T-helper 2 cell treated with Interferon-gamma antibody and Interleukin-4, amounts not matched to agents 5 μg/mL and 100 μg/mL, for 36 hours (primary cell): Measurements from ENCODE around the gene FNDC8.
"Not testable (repeated sequence)": the region's sequence is repeated elsewhere in the genome, so short reads cannot be mapped to it uniquely, and the experiment has no call there.

ENCODE experiments used
- DNase-seq: peaks from one replicate; pipeline ENCODE4 v3.0.0; 2021; ENCODE audit warnings: low spot score
- H3K27ac Mint-ChIP-seq: one replicate; pipeline ENCODE4 v1.8.0; 2021; ENCODE audit warnings: mild to moderate bottlenecking, mixed read lengths
- H3K27me3 Mint-ChIP-seq: one replicate; pipeline ENCODE4 v1.8.0; 2021; ENCODE audit warnings: low read depth, mixed read lengths
- H3K36me3 Mint-ChIP-seq: one replicate; pipeline ENCODE4 v1.8.0; 2021; ENCODE audit warnings: low read depth, mixed read lengths
- H3K4me1 Mint-ChIP-seq: one replicate; pipeline ENCODE4 v1.8.0; 2021; ENCODE audit warnings: low read depth, mixed read lengths
- H3K4me3 Mint-ChIP-seq: one replicate; pipeline ENCODE4 v1.8.0; 2022; ENCODE audit warnings: mild to moderate bottlenecking, moderate library complexity, mixed read lengths
- H3K9me3 Mint-ChIP-seq: one replicate; pipeline ENCODE4 v1.8.0; 2021; ENCODE audit warnings: mixed read lengths

FNDC8 gene

DNA sequence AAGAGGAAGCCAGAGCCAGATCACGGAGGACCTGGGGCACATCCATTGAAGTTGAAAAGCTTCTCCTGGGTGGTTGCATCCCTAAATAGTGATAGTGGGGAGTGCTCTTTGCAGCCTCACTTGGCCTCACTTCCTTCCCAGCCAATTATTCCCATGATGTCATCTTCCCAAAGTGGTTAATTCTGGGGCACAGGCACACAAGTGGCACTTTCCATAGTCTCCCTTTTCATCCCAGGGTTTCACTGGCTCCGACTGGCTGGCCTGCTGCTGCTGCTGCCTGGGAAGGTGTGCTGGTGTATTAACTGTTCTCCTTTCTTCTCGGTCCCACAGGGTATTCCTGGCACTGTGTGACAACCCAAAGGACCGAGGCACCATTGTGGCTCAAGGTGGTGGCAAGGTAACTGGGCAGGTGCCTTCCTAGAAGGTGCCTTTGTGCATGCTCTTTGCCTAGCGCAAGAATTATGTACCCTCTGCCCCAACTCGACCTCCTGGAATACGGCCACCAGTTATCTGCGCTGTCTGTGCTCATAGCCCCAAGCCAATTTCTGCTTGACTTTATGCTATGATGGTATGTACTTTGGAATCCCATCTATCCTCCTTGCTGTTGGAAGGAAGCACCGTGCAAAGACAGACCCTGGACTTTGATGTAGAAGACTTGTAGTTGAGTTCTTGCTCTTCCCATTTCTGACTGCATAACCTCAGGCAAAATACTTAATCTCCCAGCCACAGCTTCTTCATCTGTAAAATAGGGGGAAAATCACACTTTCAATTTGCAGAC is 54.4 kb downstream of the FNDC8 start:
- Mint-ChIP-seq H3K27me3 (no peaks in the 10 kb centered on the region), H3K4me1 (peaks cover 60% of the 10 kb centered on the region), H3K36me3 (peaks cover 11% of the 10 kb centered on the region), H3K4me3 (no peak overlapping the region), H3K9me3 (peaks cover 8% of the 10 kb centered on the region), H3K27ac (no peak overlapping the region)
- no peak for DNase-seq

DNA sequence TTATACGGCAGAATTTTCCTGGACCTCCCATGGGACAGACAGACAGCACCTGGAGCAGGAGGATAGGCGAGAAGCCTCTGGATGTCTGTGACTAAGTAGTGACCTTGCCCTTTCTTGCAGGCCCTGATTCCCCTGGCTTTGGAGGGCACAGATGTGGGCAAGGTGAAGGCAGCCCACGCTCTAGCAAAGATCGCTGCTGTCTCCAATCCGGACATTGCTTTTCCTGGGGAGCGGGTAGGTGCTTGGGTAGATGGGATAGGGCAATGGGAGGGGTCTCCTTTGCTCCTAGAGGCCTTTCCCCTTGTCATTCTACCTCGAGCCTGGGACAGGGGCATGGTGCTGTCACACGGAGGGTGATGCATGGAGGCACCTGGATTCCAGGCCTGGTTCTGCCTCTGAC is 55.5 kb downstream of the FNDC8 start:
- DNase-seq: no peak
- peaks cover 54% of the 10 kb centered on the region for H3K4me1 Mint-ChIP-seq
- H3K27me3 Mint-ChIP-seq: no peaks in the 10 kb centered on the region
- no peak overlapping the region for H3K4me3 Mint-ChIP-seq
- peaks cover 8% of the 10 kb centered on the region for H3K9me3 Mint-ChIP-seq
- peaks cover 11% of the 10 kb centered on the region for H3K36me3 Mint-ChIP-seq
- H3K27ac Mint-ChIP-seq: peak overlapping the region; percentile 15

DNA sequence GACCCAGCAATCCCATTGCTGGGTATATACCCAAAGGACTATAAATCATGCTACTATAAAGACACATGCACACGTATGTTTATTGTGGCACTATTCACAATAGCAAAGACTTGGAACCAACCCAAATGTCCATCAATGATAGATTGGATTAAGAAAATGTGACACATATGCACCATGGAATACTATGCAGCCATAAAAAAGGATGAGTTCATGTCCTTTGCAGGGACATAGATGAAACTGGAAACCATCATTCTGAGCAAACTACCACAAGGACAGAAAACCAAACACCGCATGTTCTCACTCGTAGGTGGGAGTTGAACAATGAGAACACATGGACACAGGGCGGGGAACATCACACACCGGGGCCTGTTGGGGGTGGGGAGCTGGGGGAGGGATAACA is 58.0 kb downstream of the FNDC8 start:
- H3K27me3 Mint-ChIP-seq, H3K4me3 Mint-ChIP-seq, H3K27ac Mint-ChIP-seq, H3K9me3 Mint-ChIP-seq, DNase-seq: not testable (repeated sequence)
- Mint-ChIP-seq H3K36me3 (peaks cover 11% of the 10 kb centered on the region), H3K4me1 (peaks cover 56% of the 10 kb centered on the region)
